OCI-M2 (cell line): Measurements from ENCODE around the gene ERCC6.

Experiments used
- DNase-seq: peaks from one replicate; lab custom pipeline; 2025; ENCODE audit not compliant: unreplicated experiment; lab: John Stamatoyannopoulos, UW

ERCC6 gene

DNA sequence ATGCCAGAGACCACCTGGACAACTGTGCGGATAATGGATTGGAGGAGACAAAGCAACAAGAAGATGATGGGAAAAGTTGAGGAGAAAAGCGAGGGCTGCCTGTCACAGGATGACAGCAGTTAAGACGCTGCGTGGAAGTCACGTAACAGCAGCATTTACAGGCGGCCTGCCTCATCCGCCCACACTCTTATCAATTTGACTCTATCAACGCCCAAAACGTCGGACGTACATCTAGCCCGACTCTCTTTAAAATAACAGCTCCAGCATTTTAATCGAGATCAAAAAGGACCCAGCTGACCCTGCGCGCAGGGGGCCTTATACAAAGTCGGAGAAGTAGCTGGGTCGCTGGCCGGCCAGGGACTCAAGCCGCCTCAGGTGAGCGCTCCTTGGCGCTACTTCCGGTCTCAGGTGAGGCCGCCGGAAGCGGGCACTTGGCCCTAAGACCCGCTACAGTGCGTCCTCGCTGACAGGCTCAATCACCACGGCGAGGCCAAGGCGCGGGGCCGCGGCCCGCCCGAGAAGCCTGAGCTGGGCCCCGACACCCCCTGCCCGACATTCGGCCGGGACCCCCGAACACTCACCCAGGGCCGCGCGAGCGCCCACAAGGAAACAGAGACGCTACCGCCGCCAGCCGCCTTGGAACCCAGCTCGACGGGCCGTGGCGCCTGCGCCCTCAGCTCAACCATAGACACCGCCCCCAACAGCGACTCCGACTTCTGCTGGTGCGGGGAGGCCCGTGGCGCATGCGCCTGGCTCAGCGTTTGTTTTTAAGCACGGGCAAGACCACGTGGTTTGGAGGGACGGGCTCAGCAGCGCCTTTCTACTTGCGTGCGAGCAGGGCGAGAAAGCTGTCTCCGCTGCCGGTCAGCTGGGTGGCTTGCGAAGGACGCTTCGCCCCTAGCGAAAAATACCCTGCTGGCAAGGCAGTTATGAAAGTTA lies at the start of gene ERCC6:
Gene ERCC6 (minus strand): TSS at position 741 of the 939 bp plus-strand sequence.
- no peak for DNase-seq

GRCh38 chr10:49587981-49588380 lies 49.1 kb upstream of the ERCC6 start:
- DNase-seq: no peak

DNA sequence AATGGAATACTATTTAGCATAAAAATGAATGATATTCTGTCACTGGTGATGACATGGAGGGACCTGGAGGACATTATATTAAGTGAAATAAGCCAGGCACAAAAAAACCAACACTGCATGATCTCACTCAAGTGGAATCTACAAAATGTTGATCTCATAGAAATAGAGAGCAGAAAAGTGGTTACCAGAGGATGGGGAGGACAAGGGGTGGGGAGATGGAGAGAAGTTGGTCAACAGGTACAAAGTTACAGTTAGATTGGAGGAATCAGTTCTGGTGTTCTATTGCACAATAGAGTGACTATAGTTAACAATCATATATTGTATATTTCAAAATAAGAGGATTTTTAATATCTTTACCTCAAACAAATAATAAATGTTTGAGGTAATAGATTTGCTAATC lies 46.5 kb upstream of the ERCC6 start:
- no peak for DNase-seq

DNA sequence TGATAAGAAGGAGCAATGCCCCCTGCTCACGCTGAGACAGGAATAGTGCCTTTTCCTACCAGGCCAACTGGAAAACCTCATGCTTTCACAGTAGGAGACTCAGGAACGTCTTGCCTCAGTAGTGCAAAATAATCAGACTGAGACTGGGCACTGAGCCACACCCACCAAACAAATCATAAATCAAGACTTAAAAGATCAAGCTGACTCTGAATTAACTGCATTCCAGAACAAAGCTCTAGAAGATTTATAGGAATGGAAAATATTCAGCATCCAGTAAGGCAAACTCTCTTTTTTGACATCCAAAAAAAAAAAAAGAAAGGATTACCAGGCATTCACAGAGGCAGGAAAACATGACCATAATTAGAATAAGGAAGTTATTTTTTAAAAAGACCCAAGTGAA lies 40.7 kb upstream of the ERCC6 start:
- DNase-seq: no peak

DNA sequence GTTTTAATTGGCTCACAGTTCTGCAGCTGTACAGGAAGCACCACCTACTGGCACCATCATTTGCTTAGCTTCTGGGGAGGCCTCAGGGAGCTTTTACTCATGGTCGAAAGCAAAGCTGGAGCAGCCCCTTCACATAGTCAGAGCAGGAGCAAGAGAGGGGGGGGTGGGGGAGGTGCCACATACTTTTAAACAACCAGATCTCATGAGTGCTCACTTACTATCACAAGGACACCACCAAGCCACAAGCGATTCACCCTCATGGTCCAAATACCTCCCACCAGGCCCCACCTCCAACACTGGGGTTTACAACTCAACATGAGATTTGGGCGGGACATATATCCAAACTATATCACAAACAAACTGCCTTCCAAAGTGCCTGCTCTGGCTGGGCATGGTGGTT lies 39.5 kb upstream of the ERCC6 start:
- no peak for DNase-seq

- DNase-seq: no peak
These were observed 38.4 kb upstream of the ERCC6 start for GRCh38 chr10:49577182-49577925.

DNA sequence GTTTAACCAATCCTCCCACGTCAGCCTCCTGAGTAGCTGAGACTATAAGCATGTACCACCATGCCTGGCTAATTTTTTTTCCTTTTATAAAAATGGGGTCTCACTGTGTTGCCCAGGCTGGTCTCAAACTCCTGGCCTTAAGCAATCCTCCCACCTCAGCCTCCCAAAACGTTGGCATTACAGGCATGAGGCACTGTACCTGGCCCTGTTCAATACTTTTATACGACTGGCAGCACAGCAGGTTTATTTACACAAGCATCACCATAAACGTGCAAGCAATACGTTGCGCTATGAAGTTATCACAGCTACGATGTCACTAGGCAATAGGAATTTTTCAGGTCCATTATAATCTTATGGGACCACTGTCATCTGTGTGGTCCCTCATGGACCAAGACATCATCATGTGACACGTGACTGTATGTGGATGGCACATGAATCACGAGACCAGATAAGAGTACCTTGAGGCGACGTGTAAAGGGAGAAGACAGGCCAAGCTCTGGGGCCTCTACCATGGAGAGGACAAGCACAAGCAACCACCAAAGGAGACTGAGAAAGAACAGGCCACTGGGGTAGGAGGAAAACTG lies 36.7 kb upstream of the ERCC6 start:
- DNase-seq: no peak

DNA sequence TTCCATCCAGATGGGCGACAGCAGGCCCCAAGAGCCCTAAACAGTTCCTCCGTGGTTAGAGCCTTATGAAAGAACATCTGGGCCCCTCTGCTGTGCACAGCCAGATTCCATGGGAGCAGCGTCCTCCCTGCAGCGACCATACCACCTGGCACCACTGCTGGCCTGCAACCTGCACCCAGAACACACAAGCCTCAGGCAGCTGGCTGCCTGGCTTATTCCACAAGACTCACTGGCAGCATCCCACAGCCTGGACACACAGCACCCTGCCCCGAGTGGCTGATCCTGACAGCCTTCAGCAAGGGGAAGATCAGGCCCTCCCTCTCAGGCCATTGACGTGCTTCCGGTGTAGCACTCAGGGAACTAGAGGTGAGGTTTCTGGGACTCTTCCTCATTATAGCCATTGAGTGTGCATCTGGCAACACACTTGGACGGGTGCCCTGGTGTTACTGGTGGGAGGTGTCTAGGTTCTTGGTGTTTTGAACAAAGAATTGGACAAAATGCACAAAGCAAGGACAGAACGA lies 33.7 kb upstream of the ERCC6 start:
- no peak for DNase-seq

DNA sequence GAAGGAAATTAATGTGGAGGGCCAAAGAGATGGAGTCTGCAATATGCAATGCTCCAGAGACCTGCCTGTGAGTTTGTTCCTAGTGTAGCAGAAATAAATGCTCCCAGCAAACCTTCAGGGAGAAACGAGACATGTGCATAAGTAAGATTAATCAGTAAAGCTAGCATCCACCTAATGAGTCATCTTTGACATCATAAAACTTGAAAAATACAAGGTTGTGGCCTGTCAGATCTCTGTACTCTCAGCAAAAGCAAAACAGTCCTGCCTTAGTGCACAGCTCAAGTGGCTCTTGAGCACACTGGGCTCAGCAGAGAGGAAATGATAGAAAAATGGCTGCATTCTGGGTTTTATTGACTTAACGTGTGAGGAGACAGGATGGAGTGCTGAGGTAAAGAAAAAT lies 32.5 kb upstream of the ERCC6 start:
- no peak for DNase-seq

GRCh38 chr10:49569031-49569631 lies 30.2 kb upstream of the ERCC6 start:
- DNase-seq: no peak

DNA sequence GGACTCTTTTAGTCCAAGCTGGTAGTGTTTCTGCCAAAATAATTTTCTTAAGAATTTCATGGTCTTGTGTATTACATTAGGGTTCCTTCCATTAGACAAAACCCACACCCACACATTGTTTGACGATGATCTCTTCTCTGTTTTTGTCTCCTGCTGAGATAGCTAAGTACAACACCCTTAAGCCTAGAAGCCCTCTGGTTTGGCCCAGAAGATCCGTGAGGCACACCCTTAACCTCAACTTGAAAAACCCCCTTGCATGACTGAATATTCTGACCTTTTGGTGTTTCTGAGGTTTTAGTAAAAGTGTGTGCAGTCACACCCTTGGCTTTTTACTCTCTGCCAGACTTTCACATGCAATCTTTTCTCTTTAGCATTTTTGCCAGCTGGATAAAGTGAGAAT lies 29.3 kb upstream of the ERCC6 start:
- DNase-seq: no peak

DNA sequence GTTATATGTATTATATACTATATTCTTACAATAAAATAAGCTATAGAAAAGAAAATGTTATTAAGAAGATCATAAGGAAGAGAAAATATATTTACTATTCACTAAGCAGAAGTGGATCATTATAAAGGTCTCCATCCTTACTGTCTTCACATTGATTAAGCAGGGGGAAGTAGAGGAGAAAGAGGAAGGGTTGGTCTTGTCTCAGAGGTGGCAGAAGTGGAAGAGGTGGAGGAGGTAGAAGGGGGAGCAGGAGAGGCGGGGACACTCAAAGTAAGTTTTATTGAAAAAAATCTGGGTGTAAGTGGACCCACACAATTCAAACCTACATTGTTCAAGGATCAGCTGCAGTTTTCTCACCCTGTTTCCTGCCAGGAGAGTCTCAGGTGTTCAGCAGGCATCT lies 28.9 kb upstream of the ERCC6 start:
- DNase-seq: no peak

- no peak for DNase-seq
These were observed 25.6 kb upstream of the ERCC6 start for GRCh38 chr10:49564461-49565009.

GRCh38 chr10:49562893-49563292 lies 24.0 kb upstream of the ERCC6 start:
- no peak for DNase-seq

- DNase-seq: no peak
These were observed 21.6 kb upstream of the ERCC6 start for GRCh38 chr10:49560526-49560925.

GRCh38 chr10:49559476-49559875 lies 20.6 kb upstream of the ERCC6 start:
- no peak for DNase-seq

GRCh38 chr10:49558190-49558589 lies 19.3 kb upstream of the ERCC6 start:
- DNase-seq: no peak

DNA sequence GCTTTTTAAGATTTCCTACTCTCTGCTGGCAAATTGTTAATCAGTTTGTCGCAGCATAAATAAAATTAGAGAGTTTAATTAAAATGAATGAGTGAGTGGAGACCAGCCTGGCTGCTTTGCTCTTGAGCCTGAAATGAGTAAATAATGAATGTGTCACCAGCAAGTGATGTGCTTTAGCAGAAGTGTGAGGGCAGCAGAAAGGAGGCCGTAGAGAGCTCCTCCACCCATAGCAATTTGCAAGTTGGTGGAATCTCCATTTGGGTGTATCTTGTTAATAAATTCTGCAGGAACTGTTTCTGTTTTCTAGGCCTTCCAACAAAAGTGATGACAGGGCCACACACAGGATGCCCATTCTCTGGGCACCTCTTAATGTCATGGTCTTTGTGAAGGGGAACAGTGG lies 18.8 kb upstream of the ERCC6 start:
- DNase-seq: no peak

GRCh38 chr10:49556723-49557122 lies 17.8 kb upstream of the ERCC6 start:
- DNase-seq: no peak

- DNase-seq: no peak
These were observed 13.4 kb upstream of the ERCC6 start for GRCh38 chr10:49552277-49552676.

DNA sequence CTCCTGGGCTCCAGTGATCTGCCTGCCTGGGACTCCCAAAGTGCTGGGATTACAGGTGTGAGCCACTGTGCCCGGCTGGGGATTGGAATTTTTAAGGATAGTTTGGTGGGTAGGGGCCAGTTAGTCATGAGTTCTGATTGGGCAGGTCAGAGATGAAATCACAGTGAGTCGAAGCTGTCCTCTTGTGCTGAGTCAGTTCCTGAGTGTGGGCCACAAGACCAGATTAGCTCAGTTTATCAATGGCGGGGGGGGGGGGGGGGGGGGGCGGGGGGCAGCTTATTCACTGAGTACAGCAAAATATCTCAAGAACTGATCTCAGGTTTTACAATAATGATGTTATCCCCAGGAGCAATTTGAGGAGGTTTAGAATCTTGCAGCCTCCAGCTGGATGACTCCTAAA lies 11.6 kb upstream of the ERCC6 start:
- DNase-seq: no peak
